Gastrocnemius medialis (tissue), 4 donors: ENCODE results near the gene PFDN2.

Experiments used
- POLR2A ChIP-seq, 2 donors: fragments of 450-650 bp; IDR thresholded peaks; one replicate each; pipeline ENCODE4 v1.6.1; 2017; ENCODE audit warnings: antibody characterized with exemption in 2 of 2, mild to moderate bottlenecking in 2 of 2, moderate library complexity in 2 of 2
- TF ChIP-seq, protein P1 (sequence below), 5 experiments: fragments of 450-650 bp in 3 of 5; fragments of 200-600 bp in 2 of 5; sonication (generic) in 2 of 5; IDR thresholded peaks in 4 of 5; conservative IDR thresholded peaks in 1 of 5; 1 replicate in 4 of 5; 2 replicates in 1 of 5; pipeline ENCODE4 v1.5.1; 2016 to 2019; ENCODE audit warnings: antibody characterized with exemption in 5 of 5, mild to moderate bottlenecking in 3 of 5, moderate library complexity in 3 of 5

DNA sequence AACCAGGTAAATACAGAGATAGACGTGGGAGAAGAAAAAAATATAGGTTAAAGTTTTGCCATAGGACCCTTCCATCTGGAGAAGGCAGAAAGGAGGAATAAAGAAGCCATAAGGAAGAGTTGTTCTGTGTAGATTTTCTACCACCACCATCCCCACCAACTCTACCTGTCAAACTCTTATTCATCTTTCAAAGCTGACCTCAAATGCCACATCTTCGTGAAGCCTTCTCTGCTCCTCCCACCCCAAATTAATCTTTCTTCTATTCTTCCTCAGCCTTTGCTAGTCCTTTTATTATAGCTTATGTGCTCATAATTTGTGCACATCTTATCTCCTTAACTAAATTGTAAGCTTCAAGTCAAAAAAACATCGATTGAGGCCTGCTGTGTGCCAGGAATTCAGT, 27.2 kb downstream of the PFDN2 start:
- no peak for TF ChIP-seq POLR2A (IDR thresholded peaks at IDR 0.05)
- TF ChIP-seq, protein P1, sequence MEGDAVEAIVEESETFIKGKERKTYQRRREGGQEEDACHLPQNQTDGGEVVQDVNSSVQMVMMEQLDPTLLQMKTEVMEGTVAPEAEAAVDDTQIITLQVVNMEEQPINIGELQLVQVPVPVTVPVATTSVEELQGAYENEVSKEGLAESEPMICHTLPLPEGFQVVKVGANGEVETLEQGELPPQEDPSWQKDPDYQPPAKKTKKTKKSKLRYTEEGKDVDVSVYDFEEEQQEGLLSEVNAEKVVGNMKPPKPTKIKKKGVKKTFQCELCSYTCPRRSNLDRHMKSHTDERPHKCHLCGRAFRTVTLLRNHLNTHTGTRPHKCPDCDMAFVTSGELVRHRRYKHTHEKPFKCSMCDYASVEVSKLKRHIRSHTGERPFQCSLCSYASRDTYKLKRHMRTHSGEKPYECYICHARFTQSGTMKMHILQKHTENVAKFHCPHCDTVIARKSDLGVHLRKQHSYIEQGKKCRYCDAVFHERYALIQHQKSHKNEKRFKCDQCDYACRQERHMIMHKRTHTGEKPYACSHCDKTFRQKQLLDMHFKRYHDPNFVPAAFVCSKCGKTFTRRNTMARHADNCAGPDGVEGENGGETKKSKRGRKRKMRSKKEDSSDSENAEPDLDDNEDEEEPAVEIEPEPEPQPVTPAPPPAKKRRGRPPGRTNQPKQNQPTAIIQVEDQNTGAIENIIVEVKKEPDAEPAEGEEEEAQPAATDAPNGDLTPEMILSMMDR (IDR thresholded peaks at IDR 0.05 in 4 of 5, conservative IDR thresholded peaks at IDR 0.05 in 1 of 5): no peak
